Stimulated activated CD8-positive, alpha-beta memory T cell treated with anti-CD3 and anti-CD28 coated beads, Interleukin-7, amount 100 ng/mL, for 1 hour (primary cell): ENCODE measurements around the gene CACHD1.
"Not testable (repeated sequence)": the region's sequence is repeated elsewhere in the genome, so short reads cannot be mapped to it uniquely, and the experiment has no call there.

Experiments used
- DNase-seq, 2 donors: peaks; one replicate each; pipeline ENCODE4 v3.0.0-alpha.2; 2020; ENCODE audit warnings: low read depth in 2 of 2

Gene CACHD1

GRCh38 chr1:64696879-64697278 is 226.9 kb downstream of the CACHD1 start:
- DNase-seq = no peak

DNA sequence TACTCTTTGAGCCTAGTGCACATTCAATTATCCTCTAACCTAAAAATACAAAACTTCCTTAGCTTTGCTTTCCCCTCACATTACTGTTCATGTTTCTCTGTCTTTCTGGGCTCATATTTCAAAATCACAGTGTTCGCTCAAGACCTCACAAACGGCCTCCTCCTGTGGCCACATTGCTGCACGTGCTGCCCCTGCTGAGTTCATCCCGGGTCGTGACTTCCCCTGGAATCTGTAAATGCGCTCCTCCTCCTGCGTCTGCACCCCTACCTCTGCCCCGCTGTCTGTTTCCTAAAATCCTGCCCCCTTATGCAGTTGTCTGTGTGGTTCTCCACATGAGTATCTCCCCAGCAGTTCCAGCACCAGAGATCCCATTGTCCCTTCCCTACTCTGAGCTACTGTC is 229.4 kb downstream of the CACHD1 start:
- DNase-seq = no peak

- DNase-seq = no peak
These were observed 231.1 kb downstream of the CACHD1 start for GRCh38 chr1:64701071-64701470.

- no peak for DNase-seq
These were observed 232.0 kb downstream of the CACHD1 start for GRCh38 chr1:64701886-64702285.

- not testable (repeated sequence) for DNase-seq
These were observed 232.7 kb downstream of the CACHD1 start for GRCh38 chr1:64702670-64703069.

GRCh38 chr1:64703600-64703999 is 233.7 kb downstream of the CACHD1 start:
- DNase-seq = no peak

DNA sequence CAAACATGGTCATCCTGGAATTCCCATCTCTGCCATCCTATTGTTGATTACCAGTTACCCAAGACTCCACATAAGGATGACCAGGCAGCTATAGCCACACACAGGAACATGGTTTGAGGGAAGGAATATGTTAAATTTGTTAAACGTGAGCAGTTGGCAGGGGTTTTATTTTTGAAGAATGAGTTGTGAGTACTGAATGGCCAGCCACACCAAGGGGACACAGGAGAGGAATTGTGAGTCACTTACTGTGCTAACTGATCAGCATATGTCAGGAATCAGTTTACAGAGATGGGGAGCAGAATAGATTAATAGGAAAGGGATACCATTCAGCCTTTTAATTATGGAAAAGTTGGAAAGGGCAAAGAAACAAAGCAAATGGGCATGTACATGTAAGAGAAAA is 235.7 kb downstream of the CACHD1 start:
- no peak for DNase-seq

GRCh38 chr1:64711266-64711665 is 241.3 kb downstream of the CACHD1 start:
- no peak for DNase-seq

DNA sequence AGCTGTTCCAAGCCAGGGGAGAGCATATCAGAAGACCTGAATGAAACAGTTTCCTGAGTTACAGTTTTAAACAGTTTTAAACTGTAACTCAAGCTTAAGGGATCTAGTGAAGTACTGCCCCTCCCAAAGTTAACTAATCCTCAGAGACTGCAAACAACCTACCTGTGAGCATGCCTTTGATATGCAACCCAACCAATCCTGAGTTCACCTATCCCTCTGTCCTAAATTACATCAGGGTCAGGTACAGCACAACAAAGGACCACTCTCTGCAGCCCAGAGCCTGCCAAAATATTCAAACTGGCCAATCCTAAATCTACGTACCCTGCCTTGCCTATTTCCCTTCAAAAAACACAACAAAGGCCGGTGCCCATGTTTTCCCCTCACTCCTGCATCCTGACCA is 242.1 kb downstream of the CACHD1 start:
- no peak for DNase-seq

DNA sequence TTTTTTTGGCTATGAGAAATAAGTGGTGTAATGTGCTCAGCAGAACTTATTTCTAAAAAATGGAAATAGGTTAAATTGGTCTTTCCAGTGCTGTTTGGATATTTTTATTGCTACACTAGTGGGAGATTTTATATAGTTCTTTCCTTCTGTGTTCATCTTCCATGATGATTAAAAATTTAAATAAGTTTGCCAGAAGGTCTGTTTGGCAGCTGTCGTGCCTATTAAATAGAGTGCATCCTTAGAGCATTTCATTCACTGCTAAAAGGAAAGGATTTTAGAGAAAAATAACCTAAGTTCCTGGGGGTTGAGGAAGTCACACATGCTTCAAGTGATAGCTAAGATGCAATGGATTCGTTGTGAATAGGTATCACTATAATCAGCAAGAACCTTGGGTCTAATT is 245.3 kb downstream of the CACHD1 start:
- no peak for DNase-seq

DNA sequence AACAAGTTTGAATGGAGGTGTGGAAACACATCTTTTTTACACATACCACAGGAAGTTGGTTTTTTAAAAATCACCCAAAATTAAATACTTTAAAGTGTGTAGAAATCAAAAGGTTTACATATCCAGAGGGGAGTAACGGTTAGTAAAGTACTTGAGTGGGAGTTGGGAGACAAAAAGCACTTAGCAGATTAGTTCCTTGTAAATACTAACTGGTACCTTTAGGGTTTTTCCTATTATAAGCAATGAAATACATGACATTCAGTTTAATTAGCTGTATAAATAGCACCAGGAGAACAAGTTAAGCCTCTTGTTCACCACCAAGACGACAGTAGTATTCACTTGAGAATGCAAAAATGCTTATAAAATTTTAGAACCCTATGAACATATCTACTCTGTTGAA is 251.2 kb downstream of the CACHD1 start:
- no peak for DNase-seq

- DNase-seq = no peak
These were observed 251.7 kb downstream of the CACHD1 start for GRCh38 chr1:64721576-64722145.

DNA sequence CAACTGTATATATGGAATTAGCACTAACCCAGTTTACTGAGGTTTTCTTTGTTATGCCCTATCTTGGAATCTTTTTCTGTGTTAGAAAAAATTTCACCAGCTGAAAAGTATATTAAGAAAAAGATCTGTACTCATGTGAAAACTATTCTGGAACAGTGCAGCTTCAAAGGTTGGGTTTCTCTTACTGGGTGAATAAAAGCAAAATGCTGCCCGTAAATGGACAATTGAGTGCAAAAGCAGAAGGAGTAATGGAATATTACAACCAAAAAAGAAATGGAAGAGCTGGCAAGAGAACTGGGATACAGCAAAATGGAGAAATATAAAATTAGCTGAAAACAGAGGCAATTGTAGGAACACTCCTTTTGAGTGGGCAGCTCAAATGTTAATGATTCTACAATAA is 257.9 kb downstream of the CACHD1 start:
- no peak for DNase-seq

DNA sequence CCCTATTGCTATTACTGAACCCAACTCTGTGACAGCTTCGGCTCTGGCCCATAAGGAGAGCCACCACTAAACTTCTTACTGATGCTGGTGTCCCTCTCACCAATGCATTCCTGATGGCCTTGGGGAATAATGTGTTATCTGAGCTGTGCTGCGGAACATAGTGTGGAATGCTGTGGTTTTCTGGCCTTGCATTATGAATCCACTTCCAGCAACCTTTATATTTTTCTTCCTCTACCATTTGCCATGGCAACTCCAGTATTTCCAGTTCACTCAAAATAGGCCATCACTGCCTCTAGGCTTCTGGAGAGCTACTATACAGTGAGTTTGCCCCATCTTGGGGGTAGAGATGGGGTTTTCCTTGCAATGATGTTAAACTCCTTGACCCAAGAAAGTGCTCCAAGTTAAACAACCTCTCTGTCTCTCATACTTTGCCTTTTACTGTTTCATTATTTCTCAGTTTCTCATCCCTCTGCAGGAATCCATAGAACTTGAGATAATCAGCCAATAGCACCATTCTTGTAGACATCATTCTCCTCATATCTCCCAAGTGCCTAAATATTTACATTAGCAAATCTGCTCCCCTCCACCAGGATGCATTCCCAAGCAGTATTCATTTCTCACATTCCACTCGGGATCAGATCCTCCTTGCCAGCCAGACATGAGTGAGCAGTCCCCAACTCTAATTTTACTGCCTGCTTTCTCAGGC is 263.8 kb downstream of the CACHD1 start:
- DNase-seq = no peak

DNA sequence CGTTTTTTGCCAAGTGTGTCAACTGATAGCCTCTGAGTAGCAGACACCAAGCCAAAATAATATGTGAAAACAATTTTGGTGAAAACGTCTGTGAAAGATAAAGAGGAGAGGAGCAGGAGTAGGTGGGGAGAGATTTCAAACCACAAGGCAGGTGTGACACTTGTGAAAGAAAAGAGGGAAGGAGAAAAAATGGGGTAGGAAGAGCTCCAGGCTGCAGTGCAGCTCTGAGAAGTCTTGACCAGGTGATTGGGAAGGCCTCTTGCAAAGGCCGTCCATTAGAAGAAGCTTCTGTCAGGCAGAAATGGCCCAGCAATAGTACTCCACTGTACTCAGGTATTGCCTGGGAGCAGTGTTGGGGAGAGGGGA is 264.3 kb downstream of the CACHD1 start:
- no peak for DNase-seq

DNA sequence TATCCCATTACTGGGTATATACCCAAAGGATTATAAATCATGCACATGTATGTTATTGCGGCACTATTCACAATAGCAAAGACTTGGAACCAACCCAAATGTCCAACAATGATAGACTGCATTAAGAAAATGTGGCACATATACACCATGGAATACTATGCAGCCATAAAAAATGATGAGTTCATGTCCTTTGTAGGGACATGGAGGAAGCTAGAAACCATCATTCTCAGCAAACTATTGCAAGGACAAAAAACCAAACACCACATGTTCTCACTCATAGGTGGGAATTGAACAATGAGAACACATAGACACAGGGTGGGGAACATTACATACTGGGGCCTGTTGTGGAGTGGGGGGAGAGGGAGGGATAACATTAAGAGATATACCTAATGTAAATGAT is 270.8 kb downstream of the CACHD1 start:
- DNase-seq = not testable (repeated sequence)
